DOHH2 (cell line): Measurements from ENCODE around the gene BHLHA15.

Experiments
- CTCF ChIP-seq: fragments of 200-600 bp; sonication (generic); IDR thresholded peaks from one replicate; pipeline ENCODE4 v1.5.1; 2014; ENCODE audit warnings: antibody characterized with exemption, mild to moderate bottlenecking, low read depth, low read length; ENCODE audit not compliant: poor library complexity, severe bottlenecking
- EZH2phosphoT487 ChIP-seq: fragments of 200-600 bp; sonication (generic); IDR thresholded peaks from 2 replicates; pipeline ENCODE4 v1.6.1; 2017; ENCODE audit warnings: borderline replicate concordance, mild to moderate bottlenecking, antibody characterized with exemption, low read length, moderate library complexity, mixed read lengths

DNA sequence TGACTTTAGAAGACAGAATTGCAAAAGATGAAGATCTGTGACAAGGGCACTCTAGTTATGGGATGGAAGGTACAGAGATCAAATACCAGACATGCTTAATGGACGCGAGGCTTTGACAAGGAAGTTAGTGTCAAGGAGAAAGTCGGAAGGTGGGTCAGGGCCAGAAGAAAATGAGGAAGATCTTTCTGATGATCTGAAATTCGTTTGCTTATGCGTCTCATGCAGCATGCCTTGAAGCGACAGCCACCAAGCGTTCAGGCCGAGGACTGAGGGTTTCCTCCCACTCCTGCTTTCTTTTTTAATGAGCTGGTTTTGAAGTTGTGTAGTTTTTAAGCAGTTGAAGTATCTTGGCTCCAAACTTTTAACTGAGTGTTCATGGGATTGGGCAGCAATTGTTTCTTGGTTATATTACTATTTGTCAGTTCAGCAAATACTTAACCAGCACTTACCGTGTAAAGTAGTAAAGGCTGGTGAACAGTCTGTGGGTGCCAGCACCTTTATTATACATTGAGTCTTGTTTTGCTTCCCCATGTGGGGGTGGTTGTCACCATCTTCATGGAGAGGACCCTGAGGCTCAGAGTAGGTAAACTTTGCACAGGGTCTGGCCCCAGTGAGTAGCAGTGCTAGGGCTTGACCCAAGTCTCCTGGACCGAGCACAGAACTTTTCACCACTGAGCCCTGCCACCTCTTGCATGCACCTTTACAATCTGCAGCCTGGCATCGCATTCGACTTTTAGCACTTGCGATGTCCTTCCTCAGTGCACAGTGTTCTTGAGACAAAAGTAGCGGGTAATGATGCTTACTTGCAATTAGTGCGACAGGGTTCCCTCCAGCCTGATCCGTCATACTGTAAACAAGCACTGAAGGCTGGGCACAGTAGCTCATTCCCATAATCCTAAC is 14.3 kb upstream of the BHLHA15 start:
- no peak for TF ChIP-seq CTCF
- TF ChIP-seq EZH2phosphoT487, result no peak
